WERI-Rb-1 (cell line): Measurements from ENCODE around the gene GPR25.

Experiments used
- DNase-seq: peaks from one replicate; pipeline ENCODE4 v3.0.0-alpha.2; 2020
- H3K27ac ChIP-seq: fragments of 250-450 bp; sonication (Bioruptor Pico); 2 replicates; pipeline ENCODE4 v1.5.1; 2020; ENCODE audit warnings: mild to moderate bottlenecking, moderate library complexity
- H3K27me3 ChIP-seq: fragments of 250-450 bp; sonication (Bioruptor Pico); 2 replicates; pipeline ENCODE4 v1.5.1; 2021; ENCODE audit warnings: mild to moderate bottlenecking, low read depth, moderate library complexity; ENCODE audit not compliant: insufficient read depth, severe bottlenecking
- H3K36me3 ChIP-seq: fragments of 250-450 bp; sonication (Bioruptor Pico); 2 replicates; pipeline ENCODE4 v1.5.1; 2020; ENCODE audit warnings: mild to moderate bottlenecking, moderate library complexity
- H3K4me3 ChIP-seq: 2 replicates; pipeline ENCODE4 v1.5.1; 2011; ENCODE audit warnings: low read depth, mild to moderate bottlenecking, control low read depth, low read length
- H3K9me3 ChIP-seq: fragments of 250-450 bp; sonication (Bioruptor Pico); 2 replicates; pipeline ENCODE4 v1.5.1; 2021; ENCODE audit warnings: mild to moderate bottlenecking, moderate library complexity; ENCODE audit not compliant: severe bottlenecking
- CTCF ChIP-seq: IDR thresholded peaks from 2 replicates; pipeline ENCODE4 v1.5.1; 2011; ENCODE audit warnings: low read depth, mild to moderate bottlenecking, control low read depth, inconsistent platforms, low read length

The GPR25 gene

GRCh38 chr1:200873671-200874397 is 1.1 kb downstream of the GPR25 start:
- Histone ChIP-seq H3K9me3 (no peaks in the 10 kb centered on the region), H3K27me3 (no peaks in the 10 kb centered on the region), H3K4me3 (no peak overlapping the region), H3K27ac (no peak overlapping the region), H3K36me3 (no peaks in the 10 kb centered on the region)
- no peak for TF ChIP-seq CTCF
- no peak for DNase-seq

- no peak for DNase-seq
- no peak overlapping the region for H3K27ac ChIP-seq
- no peak for TF ChIP-seq CTCF
- H3K4me3 ChIP-seq, result no peak overlapping the region
- no peaks in the 10 kb centered on the region for H3K9me3 ChIP-seq
- no peaks in the 10 kb centered on the region for H3K27me3 ChIP-seq
- no peaks in the 10 kb centered on the region for H3K36me3 ChIP-seq
Observed at GRCh38 chr1:200874694-200875093, 1.9 kb downstream of the GPR25 start.

GRCh38 chr1:200875416-200875815 is 2.6 kb downstream of the GPR25 start:
- no peak for TF ChIP-seq CTCF
- H3K4me3 ChIP-seq, result no peak overlapping the region
- H3K36me3 ChIP-seq, result no peaks in the 10 kb centered on the region
- no peaks in the 10 kb centered on the region for H3K9me3 ChIP-seq
- no peak for DNase-seq
- H3K27me3 ChIP-seq, result no peaks in the 10 kb centered on the region
- H3K27ac ChIP-seq, result no peak overlapping the region

GRCh38 chr1:200877010-200877409 is 4.2 kb downstream of the GPR25 start:
- no peaks in the 10 kb centered on the region for H3K36me3 ChIP-seq
- H3K27ac ChIP-seq, result no peak overlapping the region
- H3K4me3 ChIP-seq, result no peak overlapping the region
- TF ChIP-seq CTCF, result no peak
- no peak for DNase-seq
- no peaks in the 10 kb centered on the region for H3K27me3 ChIP-seq
- H3K9me3 ChIP-seq, result no peaks in the 10 kb centered on the region

GRCh38 chr1:200877839-200878551 is 5.2 kb downstream of the GPR25 start:
- no peak overlapping the region for H3K27ac ChIP-seq
- no peaks in the 10 kb centered on the region for H3K9me3 ChIP-seq
- no peak overlapping the region for H3K4me3 ChIP-seq
- H3K27me3 ChIP-seq, result no peaks in the 10 kb centered on the region
- no peaks in the 10 kb centered on the region for H3K36me3 ChIP-seq
- TF ChIP-seq CTCF, result no peak
- peak; percentile 33 for DNase-seq

GRCh38 chr1:200880212-200880611 is 7.4 kb downstream of the GPR25 start:
- Histone ChIP-seq H3K4me3 (no peak overlapping the region), H3K9me3 (no peaks in the 10 kb centered on the region), H3K36me3 (no peaks in the 10 kb centered on the region), H3K27ac (no peak overlapping the region), H3K27me3 (no peaks in the 10 kb centered on the region)
- no peak for DNase-seq
- no peak for TF ChIP-seq CTCF
